Fibroblast of skin of left quadriceps (primary cell): ENCODE results near the gene RAPGEF4.
A peak's percentile ranks its signal among the peaks of the same experiment; 100 is the strongest.

Experiments used
- DNase-seq, 2 experiments: peaks; one replicate each; pipeline ENCODE4 v3.0.0-alpha.2; 2013; ENCODE audit warnings: low read depth in 2 of 2

The RAPGEF4 gene

DNA sequence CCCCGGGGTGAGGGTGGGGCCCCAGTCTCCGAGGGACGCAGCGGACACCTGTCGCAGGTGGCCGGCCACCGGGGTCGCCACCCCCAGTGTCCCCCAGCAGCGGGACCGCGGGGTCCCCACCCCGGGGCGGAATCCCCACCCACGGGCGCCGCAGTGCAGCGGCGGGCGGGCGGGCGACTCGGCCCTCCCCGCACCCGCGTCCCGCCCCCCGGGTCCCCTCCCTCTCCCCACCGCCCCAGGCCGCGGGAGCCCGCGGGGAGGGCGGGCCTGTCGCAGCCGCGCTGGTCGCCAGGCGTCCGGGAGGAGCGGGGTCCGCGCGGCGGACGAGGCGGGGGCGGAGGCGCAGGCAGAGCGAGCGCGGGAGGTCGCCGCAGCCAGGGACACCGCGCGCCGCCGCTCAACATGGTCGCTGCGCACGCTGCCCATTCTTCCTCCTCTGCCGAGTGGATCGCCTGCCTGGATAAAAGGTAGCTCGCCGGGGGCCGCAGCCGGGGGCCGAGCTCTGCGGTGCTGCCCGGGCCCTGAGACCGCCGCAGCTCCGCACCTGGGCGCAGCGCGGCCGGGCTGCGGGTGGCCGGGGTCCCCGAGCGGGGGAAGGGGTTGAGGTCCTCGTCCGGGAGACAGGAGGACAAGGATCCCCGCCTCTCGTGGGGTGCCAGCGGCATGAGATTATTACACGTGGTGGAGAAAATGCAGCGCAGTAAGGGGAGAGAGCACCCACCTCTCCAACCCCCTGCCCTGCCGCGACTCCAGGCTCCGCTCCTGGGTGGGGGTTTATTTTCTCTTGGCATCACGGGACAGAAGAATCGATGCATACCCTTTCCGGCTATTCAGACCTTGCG is at the start of gene RAPGEF4:
RAPGEF4 (plus strand) TSS at position 264 of the 842 bp plus-strand sequence; CDS start at position 403, 139 bp downstream.
- DNase-seq: no peak

DNA sequence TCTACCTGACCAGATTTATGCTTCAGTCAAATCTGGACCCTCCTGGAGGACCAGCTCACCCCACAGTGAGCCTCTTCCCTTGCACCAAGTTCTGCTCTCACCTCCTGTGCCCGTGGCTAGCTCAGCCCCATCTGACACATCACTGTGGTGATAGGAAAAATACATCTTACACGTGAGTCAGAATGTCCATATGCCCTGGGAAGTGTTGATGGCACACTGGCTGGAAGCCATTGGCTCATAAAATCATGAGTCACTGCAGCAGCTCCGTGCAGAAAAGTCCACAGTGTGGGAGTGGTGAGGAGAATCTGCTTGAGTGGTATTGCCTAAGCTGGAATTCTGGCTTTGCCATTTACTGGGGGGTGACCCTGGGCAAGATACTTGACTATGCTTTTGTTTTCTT is 42.6 kb upstream of the RAPGEF4 start:
- DNase-seq: peak; percentile 97

DNA sequence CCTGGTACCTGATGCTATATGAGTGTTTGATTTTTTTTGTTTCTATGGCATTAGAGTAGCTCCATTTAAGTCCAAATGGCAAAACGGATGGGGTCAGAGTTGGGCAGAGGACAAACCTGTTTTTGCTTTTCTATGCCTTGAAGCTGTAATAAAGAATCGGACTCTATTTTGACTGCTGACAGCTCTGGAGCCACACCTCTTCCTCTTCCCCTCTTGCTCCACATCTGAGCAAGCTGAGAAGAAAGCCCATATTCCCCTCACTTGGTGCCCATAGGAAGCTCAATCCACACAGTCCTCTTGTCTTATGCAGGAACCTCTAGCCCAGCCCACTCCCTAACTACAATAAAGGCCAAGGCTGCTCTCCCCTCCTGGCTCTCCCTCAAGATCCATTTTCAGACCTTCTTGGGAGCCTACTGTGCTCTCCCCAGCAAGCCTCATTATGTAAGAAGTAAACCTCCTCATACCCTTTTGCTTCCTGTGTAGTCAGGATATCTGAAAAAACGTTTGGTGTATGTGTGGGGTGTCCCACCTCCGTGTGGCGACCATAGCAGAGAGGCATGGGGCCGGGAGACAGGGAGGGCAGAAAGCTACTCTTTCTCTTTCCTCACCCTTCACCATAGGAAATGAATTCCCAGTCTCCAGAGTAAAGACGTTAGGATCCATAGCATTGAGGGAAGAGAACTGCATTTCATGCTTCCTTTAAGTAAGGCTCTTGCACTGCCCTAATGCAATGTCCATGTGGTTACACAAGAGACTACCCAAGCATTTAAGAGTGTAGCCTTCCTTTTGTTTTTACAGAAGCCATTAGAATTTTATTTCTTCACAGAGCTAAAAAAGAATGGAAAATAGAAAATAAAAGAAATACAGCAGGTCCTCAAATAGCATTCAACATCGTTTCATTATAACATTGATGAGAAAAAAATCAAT is 41.9 kb upstream of the RAPGEF4 start:
- DNase-seq: no peak

DNA sequence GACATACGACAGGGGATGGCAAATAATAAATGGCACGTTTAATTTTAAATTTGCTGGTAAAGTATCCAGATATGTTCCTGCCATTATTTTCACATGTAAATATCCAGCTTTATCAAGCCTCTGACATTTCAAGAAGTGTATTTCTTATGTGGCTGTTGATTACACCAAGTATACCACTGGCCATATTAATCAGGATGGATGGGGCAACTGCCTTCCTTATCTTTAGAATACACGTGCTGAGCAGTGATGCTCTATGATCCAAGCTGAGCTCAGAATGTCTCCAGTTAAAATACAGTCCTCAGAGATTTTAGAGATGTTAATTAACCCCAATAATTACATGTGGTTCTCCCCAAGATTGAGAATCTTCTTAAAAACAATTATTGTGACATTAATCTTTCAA is 38.3 kb upstream of the RAPGEF4 start:
- no peak for DNase-seq

DNA sequence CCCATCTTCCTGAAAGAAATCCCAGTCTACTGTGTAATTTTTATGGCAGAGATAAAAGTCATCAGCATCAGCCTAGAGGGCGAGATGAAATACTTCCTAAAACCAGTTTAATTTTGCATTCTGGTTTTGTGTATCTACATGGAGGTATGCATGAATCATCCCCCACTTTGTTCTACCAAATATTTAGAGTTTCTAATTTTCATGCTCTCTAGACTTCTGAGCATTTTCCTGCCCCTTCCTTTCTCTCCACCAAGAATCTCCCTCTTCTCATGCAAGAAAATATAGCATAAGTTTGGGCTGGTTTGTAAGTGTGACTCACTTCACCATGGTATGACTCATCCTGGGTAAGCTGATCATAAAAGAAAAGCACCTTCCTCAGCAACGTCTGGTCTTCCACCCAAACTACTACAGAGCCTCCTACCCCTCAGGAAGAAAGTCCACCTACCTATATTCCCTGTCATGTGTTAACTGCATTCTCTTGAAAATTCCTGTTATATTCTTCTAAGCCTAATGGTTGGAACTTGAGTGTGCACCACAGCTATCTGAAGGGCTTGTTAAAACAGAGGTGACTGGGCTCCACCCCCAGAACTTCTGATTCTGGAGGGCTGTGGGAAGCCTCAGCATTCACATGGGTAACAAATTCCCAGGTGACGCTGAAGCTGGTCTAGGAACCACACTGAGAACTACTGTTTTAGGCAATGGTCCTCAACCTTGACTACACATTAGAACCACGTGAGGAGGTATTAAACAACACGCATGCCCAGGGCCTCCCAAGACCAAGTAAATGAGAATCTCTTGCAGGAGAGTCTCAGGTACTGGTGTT is 37.4 kb upstream of the RAPGEF4 start:
- DNase-seq: peak; percentile 90 to 91

DNA sequence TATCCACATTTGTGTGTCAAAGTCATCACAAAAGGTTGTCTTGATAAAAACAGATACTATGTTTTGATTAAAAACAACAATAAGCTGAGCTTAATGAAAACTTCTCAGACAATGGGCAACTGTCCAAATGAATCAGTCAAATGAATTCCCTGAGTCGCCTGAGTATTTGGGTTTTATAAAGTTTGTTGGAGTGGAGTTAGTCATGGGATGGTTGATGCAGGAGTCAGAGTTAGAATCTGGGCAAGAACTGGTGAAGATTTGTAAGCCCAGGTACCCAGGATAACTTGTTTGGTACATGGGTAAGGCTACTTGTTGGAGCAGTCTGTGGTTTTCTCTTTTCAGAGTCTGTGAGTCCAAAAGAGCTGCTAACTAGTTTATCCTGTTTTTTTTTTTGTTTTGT is 34.4 kb upstream of the RAPGEF4 start:
- peak; percentile 74 to 75 for DNase-seq

DNA sequence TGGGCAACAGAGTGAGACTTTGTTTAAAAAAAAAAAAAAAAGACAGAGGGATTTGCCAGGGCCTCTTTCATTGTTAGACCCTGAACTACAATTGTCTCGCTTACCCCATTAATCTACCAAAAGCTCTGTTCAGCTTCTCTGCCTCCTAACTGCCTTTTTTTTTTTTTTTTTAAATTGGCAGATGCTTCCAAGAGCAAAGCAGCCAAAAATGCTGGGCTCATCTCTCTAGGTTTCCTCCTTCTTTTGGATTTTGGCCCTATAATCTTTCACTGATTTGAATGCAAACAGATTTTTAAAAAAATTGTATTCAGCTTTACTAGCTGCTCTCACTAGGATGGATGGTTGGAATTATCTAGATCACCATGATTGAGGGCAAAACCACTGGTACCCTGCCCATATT is 33.2 kb upstream of the RAPGEF4 start:
- no peak for DNase-seq

DNA sequence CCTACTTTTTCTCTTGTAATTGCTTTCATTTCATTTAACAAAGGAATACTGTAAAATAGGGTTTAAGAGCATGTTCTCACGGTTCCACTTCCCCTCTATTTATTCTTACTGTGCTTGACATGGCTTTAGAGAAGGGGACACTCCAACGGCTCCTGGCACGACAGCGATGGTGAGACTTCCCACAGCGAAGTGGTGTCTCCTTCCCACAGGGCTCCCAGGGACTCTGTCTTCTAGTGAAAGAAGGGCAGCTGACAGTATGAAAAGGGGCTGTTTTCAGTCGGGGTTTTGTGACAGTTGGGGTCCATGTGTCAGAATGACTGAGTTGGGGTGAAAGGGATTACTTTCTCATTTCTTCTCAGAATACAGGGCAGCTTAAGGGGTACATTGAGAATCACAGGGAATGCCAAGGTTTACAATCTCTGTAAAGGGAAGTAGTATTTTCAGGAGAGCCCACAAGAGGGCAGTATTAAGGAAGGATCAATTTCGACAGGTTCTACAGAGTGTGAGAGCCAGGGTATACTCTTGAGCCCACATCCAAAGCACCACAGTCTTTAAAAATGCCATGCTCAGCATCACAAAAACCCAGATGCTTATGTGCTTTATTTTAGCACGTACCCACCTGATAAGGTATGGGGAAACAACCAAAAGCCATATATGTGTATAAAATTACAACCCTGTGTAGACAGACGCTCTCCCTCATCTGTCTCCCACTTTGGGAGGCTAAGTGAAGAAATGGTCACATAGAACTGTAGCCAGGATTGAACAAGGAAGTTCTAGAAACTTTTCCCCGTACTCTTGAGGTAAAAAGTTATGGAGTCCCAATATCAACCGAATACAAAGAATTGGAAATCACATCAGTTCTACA is 31.3 kb upstream of the RAPGEF4 start:
- DNase-seq: no peak

DNA sequence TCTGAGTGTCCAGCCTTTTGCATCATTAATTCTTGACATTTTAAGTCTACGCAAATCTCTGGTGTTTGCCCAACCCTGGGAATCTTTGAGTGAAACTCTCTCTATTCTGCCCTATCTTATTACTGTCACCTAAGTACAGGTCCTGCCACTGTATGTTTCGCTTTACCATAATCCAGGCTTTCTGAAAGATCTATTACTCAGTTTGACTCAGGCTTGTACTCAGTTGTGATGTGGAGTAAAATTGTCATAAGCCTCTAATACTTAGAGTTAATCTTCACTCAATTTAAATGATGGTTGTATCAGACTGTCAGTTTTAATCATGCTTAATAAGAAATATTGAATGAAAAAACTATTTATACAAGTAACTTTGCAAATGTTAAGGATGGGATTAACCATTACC is 30.3 kb upstream of the RAPGEF4 start:
- no peak for DNase-seq

DNA sequence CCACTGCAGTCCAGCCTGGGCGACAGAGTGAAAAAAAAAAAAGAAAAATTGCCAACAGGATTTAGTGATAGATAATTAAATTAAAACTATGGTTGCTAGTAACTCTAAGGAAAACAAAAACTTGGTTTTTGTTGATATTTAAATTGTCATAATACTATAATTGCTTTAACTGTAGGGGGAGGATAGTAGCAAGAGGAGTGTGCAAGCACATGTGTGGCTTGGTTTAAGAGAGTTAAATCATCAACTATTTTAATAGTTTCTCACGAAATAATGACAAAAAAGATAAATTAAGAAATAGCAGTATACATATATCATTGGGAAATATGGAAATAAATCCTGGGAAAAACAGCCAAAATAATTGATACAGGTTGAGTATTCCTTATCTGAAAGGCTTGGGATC is 27.4 kb upstream of the RAPGEF4 start:
- DNase-seq: no peak

DNA sequence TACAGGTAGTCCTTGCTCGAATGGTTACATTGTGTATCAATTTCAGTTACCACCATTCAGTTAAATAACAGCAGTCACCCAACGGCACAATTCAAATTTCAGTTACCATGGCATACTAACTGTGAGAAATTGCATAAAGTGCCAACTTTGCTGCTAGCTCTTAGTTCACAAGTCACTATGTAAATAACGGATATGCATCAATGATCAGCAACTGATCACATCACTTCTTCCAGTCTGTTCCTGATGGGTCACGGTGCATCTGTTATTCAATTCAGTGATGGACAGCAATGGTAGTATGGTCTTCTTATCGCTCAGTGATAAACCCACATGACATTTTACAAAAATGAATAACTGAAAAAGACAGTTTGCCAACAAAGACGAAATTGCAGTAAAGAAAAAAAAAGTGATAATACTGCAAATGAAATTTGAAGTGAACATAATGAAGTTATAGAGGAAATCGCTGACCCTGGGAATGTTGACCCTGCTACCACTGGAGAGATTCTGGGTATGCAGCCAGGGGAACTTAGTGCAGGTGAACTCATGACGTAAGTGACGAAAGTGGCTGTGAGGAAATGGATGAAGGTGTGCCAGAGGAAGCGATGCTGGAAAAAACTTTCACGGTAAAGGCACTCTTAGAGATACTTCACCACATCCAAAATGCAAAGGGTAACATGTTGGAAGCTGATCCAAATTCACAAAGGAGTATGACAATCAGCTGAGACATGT is 25.9 kb upstream of the RAPGEF4 start:
- DNase-seq: no peak

DNA sequence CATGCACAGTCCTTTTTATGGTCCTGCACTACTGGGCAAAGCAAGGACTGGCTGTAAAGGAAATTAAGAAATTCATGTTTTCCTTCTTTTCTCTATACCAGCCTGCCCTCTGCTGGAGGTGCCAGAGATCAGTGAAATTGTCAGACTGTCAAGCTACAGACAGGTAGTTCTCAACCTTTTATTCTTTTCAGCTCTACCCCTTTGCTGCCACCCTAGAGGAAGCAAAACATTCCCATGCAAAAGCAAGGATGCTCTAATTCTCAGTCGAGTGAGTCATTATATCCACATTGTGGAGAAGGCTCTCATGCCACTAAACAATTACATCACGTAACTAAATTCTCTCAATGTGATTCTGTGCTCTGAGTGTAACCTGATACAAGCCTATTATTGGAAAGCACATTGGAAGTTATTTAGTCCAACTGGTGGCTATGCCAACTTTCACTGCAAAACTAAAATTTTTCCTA is 25.0 kb upstream of the RAPGEF4 start:
- DNase-seq: peak; percentile 62 to 66

DNA sequence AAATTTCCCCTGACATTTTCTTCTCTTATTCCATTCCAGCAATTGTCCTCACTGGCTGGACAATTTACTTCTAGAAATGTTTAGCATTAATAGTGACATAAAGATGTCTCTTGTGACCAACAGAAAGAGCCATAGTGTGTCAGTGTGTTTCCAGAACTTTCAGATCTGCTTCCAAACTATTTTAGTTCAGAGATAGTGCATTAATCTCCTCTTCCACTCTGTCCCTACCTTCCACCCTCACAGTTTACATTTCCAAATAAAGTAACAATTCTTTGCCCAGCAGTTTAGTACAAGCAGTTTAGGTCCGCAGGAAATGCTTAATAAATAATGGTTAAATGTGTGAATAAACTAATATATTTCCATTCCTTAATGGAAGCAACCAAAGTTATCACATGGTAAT is 24.5 kb upstream of the RAPGEF4 start:
- DNase-seq: no peak

DNA sequence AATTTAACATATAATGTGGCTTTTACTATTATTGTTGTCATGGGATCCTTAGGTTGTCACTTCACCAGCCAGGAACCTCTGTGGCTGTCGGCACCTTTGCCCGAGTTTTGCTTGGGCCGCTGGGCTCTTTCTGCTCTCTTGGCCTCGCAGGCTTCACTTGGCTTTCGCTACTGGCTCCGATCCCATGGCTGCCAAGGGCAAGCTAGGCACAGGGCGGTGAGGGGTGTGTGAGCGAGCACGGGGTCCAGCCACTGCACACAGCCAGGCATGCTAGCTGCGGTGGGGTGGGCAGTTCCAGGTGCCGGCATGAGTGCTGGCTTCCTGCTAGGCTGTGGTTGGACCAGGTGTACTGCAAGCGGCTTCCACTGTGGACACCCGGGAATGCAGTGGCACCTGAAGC is 23.4 kb upstream of the RAPGEF4 start:
- no peak for DNase-seq

DNA sequence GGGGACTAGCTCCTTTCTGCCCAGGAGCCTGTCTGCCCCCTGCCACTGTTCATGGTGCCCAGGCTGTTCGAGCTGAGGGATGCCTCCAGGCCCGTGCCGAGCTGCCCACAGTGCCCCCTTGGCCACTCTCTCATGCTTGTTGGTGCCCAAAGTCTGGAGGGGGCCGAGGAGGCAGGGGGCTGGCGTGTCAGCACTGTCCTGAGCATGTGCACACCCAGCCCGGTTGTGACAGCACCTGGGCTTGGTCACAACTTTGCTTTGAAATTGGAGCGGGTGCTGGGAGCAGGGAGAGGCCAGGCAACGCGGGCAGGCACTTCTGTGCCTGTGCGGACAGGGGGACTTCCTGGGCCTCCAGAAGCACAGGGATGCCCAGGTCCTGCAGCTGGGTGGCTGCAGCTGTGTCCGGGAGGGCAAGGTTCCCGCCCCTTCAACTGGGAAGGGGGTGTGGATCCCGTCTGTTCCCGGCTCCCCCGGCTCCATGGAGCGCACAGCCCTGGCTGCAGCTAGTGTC is 22.2 kb upstream of the RAPGEF4 start:
- DNase-seq: no peak

DNA sequence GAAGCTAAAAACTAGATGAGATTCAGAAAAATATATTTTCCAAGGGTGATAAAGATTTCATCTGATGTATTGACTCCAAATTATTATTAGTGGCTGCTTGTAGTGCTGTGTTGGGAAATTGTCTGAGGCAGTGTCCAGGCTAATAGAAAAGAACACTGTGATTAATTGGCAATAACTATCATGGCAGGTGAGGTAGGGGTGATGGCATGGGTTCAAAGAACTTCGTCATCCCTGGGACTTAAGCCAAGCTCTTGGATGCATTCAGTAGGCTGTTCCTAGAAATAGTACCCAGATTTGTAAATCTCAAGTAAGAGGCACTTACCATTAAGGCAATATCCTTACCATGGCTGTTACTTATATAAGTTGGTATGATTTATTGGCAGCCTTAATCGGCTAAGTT is 13.2 kb upstream of the RAPGEF4 start:
- DNase-seq: no peak

DNA sequence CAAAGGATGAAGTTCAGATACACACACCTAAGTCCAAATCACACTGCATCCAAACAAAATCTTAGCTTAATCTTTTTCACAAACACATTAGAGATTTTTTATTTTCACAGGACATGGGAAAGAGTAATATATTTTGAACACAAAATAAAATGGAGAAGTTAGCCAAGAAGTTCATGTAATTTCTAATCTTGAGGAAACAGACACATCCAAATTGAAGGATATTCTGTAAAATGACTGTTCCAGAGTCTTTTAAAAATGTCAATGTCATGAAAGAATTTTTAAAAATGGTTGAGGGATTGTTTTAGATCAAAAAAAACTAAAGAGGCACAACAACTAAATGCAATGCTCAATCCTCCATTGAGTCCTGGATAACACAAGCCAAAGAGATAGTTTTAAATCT is 12.4 kb upstream of the RAPGEF4 start:
- DNase-seq: no peak

DNA sequence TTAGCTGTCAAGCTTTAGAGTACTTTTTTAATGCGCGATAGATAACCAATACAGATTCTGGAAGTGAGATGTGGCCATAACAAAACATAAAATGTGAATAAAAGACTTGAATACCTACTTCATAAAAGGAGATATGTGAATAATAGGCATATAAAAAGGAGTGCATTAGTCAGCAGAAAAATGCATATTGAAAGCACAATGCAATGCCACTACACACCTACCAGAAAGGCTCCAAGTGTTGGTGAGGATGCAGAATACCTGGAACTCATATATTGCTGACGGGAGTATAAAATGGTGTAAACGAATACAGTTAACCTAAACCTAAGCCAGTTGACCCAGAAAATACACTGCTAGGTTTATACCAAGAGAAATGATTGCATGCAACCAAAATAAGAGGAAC is 10.9 kb upstream of the RAPGEF4 start:
- no peak for DNase-seq

DNA sequence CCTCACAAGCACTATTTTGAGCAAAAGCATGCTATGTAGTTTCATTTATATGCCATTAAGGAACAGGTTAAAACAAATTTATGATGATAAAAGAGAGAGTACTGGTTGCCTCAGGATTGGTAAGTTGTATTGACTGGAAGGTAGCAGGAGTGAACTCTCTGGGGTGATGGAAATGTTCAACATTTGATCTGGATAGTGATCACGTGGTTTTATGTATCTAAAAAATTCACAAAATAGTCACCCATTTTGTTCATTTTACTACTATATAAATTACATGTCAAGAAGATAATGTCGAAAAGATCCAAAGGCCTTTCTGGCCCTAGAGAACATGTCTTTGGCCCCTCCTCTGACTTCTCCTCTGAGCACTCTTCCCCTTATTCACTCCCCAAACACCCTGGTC is 10.4 kb upstream of the RAPGEF4 start:
- DNase-seq: no peak

DNA sequence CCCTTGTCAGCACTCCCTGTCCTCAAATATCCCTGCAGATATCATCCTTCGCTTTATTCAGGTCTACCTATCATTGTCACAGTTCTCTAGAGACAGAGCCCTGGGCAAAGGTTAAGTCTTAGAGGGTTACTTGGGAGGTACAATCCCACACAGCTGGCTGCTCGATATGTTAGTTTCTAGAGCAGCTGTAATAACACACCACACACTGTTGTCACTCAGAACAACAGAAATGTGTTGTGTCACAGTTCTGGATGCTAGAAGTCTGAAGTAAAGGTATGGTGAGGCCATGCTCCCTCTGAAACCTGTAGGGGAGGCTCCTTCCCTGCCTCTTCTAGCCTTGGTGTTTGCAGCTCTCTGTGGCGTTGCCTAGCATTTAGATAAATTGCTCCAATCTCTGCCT is 9.9 kb upstream of the RAPGEF4 start:
- no peak for DNase-seq
